Stimulated activated naive CD8-positive, alpha-beta T cell treated with anti-CD3 and anti-CD28 coated beads, Interleukin-15, Interleukin-2, amounts not matched to agents 100 U/mL and 50 U/mL, for 24 hours (primary cell): Measurements from ENCODE around the gene SMIM7.
A peak's percentile ranks its signal among the peaks of the same experiment; 100 is the strongest.

Experiments
- ATAC-seq: fragments of 150-1000 bp; cut with Tn5 transposase; one replicate; pipeline ENCODE4 v1.10.0; 2021
- DNase-seq: peaks from one replicate; pipeline ENCODE4 v3.0.0; 2021

The SMIM7 gene

DNA sequence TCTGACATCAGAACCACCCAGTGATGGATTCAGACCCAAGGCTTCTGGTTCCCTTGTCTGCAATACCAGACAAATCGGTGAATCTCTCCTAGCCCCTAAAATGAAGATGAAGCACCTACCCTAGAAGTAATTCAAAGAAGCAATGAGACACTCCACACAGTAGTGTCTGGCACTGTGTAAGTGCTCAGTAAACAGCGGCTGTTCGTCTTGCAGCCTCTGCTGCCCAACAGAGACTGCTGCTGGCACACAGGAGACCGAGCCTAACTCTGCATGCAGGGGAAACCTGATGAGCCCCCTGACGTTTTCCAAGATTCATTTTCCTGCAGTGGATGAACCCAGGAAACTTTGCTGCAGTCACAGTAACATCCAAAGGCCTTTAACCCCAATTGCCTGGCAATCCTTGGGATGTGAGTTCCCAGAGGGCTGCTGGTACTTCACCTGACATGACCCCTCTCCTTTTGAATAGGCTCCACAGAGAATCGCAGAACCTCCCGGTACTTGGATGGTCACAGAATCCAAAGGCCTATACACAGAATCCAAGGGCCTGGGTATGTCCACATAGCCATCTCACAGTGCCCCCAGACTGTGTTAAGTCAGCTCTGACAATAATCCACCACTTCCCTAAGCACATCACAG, 38.7 kb downstream of the SMIM7 start:
- DNase-seq, result no peak

GRCh38 chr19:16620584-16620983, 39.4 kb downstream of the SMIM7 start:
- DNase-seq (no peak), ATAC-seq (no peak)

More for the DNA sequence above, 38.7 kb downstream of the SMIM7 start:
- ATAC-seq, result no peak

- no peak for DNase-seq
- no peak for ATAC-seq
Observed at GRCh38 chr19:16620018-16620417, 39.9 kb downstream of the SMIM7 start.

- ATAC-seq, result no peak
- DNase-seq, result no peak
Observed at GRCh38 chr19:16619457-16619856, 40.5 kb downstream of the SMIM7 start.

GRCh38 chr19:16618248-16618647, 41.7 kb downstream of the SMIM7 start:
- no peak for DNase-seq
- no peak for ATAC-seq

- DNase-seq, result no peak
- ATAC-seq, result no peak
Observed at GRCh38 chr19:16615808-16616207, 44.1 kb downstream of the SMIM7 start.

DNA sequence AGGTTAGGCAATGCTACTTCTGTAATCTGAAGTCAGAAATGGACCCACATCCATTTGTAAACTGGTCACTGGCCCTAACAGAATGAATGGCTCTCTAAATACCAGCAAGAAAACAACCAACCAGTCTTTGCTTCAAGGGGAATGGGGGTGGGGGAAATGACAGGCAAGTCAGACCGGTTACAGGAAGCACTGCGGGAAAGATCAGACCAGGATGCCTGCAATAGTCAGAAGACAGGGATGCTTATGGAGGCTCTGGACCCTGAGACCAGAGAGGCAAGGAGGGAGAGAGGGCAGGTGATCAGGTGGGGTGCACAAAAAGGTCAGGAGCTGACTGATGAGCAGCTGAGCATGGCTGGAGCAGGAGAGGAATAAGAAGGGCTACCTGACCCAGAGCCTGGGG, 45.0 kb downstream of the SMIM7 start:
- DNase-seq (no peak), ATAC-seq (no peak)

- DNase-seq, result no peak
- ATAC-seq, result no peak
Observed at GRCh38 chr19:16613841-16614240, 46.1 kb downstream of the SMIM7 start.

GRCh38 chr19:16612636-16613035, 47.3 kb downstream of the SMIM7 start:
- no peak for DNase-seq

GRCh38 chr19:16611121-16611520, 48.8 kb downstream of the SMIM7 start:
- no peak for ATAC-seq
- DNase-seq, result no peak

More at GRCh38 chr19:16612636-16613035, 47.3 kb downstream of the SMIM7 start:
- ATAC-seq, result no peak

GRCh38 chr19:16609511-16610200, 50.3 kb downstream of the SMIM7 start:
- ATAC-seq, result no peak
- no peak for DNase-seq

- DNase-seq (no peak), ATAC-seq (peak; percentile 70)
Observed at GRCh38 chr19:16608290-16608739, 51.6 kb downstream of the SMIM7 start.

- DNase-seq, result no peak
- ATAC-seq, result no peak
Observed at GRCh38 chr19:16607819-16608218, 52.1 kb downstream of the SMIM7 start.

- DNase-seq (no peak), ATAC-seq (no peak)
Observed at GRCh38 chr19:16605553-16605994, 54.4 kb downstream of the SMIM7 start.

DNA sequence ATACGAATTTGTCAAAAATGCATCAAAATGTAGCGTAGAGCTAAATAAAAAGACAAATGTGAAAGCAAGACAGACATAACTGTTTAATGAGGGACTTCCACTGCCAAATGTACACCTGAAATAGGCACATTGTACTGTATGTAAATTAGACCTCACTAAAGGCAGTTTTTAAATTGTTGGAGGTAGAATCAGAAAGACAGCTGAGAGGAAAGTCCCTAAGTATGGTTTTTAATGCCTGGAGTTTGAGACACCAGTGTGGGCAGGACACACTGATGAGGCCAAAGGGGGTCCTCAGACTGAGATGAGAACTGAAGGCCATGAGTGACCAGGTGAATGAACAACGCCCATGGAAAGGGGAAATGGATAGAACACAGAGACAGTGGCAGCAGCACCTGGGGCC, 54.8 kb downstream of the SMIM7 start:
- DNase-seq (no peak), ATAC-seq (no peak)

DNA sequence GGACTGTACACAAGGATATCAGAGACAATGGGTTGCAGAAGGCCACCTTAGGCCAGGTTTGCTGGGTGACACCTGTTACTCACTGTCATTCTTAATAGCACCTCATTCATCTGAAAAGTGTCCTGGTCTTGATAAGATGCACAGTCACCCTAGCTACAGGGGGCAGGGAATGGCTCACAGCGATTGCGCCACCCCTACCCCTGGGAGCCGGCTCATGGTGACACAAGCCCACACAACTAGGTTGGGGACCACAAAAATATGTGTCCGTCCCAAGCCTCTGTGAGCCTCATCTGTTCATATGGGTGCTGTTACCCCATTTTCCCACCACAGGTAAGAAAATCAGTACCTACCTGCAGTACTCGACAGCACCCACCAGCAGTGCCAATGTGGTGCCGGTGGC, 55.3 kb downstream of the SMIM7 start:
- no peak for DNase-seq

GRCh38 chr19:16603090-16603489, 56.9 kb downstream of the SMIM7 start:
- ATAC-seq, result no peak
- DNase-seq, result no peak

More for the DNA sequence above, 55.3 kb downstream of the SMIM7 start:
- ATAC-seq, result no peak

DNA sequence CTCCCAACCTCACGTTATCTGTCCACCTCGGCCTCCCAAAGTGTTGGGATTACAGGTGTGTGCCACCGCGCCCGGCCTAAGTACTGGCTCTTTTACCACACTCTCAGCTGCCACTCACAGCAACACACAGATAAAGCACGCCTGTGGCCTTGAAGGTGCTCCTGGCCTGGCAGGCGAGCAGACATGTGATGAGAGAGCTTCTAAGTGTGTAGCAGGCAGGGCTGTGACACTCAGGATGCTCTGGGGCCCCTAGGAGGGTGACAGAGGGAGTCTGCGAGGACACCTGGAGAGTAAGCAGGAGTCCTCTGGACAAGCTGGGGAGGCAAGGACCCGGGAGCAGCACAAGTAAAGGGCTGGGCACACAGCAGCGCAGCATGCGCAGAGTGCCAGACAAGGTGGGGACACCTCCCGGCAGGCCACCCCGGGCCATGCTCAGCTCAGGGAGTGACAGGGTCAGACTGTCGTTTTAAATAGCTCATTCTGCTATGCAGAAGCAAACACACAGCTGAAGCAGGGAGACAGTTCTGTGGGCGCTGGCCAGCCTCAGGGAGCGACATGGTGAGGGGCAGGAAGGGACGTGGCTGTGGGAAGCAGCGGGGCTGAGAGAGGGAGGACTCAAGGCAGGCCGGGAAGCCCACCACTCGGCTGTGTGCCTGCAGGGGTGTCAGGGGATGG, 58.4 kb downstream of the SMIM7 start:
- DNase-seq, result no peak
- ATAC-seq, result no peak

GRCh38 chr19:16600824-16601223, 59.1 kb downstream of the SMIM7 start:
- DNase-seq (no peak), ATAC-seq (no peak)

DNA sequence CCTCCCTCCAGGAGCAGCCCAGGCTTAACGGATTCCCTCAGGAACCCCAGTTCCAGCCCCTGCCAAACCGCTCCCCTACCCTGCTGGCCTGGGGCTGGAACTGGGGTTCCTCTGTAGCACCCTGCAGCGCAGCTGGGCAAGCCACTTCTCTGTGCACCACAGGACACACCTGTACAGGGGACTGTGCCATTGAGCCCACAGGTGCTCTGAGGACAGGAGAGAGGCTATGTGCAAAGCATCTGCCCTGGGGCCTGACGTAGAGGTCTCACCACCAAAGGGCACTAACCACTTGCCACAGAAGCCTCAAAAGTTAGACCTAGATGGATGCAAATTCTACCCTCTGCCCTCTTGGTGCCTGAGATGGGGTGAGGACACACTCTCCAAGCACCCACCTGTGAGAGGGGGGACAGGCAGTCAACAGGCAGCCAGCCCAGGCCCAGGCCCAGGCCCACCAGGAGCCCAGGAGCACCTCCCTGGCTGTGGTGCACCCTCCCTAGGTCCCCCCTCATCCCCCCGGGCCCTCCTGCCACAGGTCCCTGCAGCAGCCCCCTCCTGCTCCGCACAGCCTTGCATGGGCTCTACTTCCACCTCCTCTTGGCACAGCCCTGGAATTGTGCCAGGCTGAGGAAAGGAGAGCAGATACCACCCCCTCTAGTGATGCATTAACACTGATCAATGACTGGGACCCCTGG, 60.1 kb downstream of the SMIM7 start:
- ATAC-seq (no peak), DNase-seq (no peak)

- ATAC-seq, result no peak
- DNase-seq, result no peak
Observed at GRCh38 chr19:16598848-16599247, 61.1 kb downstream of the SMIM7 start.

GRCh38 chr19:16596399-16596798, 63.5 kb downstream of the SMIM7 start:
- ATAC-seq, result no peak
- no peak for DNase-seq
